Mesothelial cell of epicardium (in vitro differentiated cells): ENCODE data around the gene LAMTOR2. TPM values are rescaled to one million over a fixed set of nuclear protein-coding genes. Genes with fewer than 3 reads are reported as not detected.
A peak's percentile ranks its signal among the peaks of the same experiment; 100 is the strongest.

Experiments
- DNase-seq, 2 experiments: peaks; one replicate each; pipeline ENCODE4 v3.0.0; 2021; ENCODE audit warnings: low spot score in 2 of 2; ENCODE audit not compliant: unreplicated experiment in 2 of 2
- H3K27ac Mint-ChIP-seq: 2 replicates; pipeline ENCODE4 v1.8.0; 2021; ENCODE audit warnings: mixed read lengths
- H3K27me3 Mint-ChIP-seq: 2 replicates; pipeline ENCODE4 v1.8.0; 2021; ENCODE audit warnings: low read depth, mixed read lengths
- H3K36me3 Mint-ChIP-seq: 2 replicates; pipeline ENCODE4 v1.8.0; 2021; ENCODE audit warnings: mixed read lengths
- H3K4me1 Mint-ChIP-seq: 2 replicates; pipeline ENCODE4 v1.8.0; 2021; ENCODE audit warnings: mixed read lengths
- H3K4me3 Mint-ChIP-seq: 2 replicates; pipeline ENCODE4 v1.8.0; 2021; ENCODE audit warnings: mild to moderate bottlenecking, moderate library complexity, mixed read lengths
- H3K9me3 Mint-ChIP-seq: 2 replicates; pipeline ENCODE4 v1.8.0; 2021; ENCODE audit warnings: mixed read lengths
- CTCF ChIP-seq: fragments of 200-600 bp; sonication (generic); IDR thresholded peaks from one replicate; pipeline ENCODE4 v1.5.0; 2021; ENCODE audit warnings: antibody characterized with exemption; ENCODE audit not compliant: unreplicated experiment
- total RNA-seq: library from RNA; stranded (reverse); gene quantifications from 3 replicates; pipeline ENCODE4 v1.2.1, GENCODE V29; 2021

The LAMTOR2 gene
- total RNA-seq, 1 donor from 2014 or later = 39.5 TPM

- Mint-ChIP-seq H3K4me1 (peaks cover 58% of the 10 kb centered on the region), H3K36me3 (peaks cover 21% of the 10 kb centered on the region), H3K27ac (peak overlapping the region; percentile 97), H3K27me3 (no peaks in the 10 kb centered on the region), H3K4me3 (peak overlapping the region; percentile 98), H3K9me3 (no peaks in the 10 kb centered on the region)
- DNase-seq = no peak
- TF ChIP-seq CTCF = no peak
These were observed 24.1 kb downstream of the LAMTOR2 start for GRCh38 chr1:156078728-156079127.

- no peak for DNase-seq
- peaks cover 61% of the 10 kb centered on the region for H3K4me1 Mint-ChIP-seq
- peak overlapping the region; percentile 98 for H3K4me3 Mint-ChIP-seq
- H3K27me3 Mint-ChIP-seq = no peaks in the 10 kb centered on the region
- TF ChIP-seq CTCF = no peak
- H3K36me3 Mint-ChIP-seq = peaks cover 20% of the 10 kb centered on the region
- peak overlapping the region; percentile 97 for H3K27ac Mint-ChIP-seq
- H3K9me3 Mint-ChIP-seq = no peaks in the 10 kb centered on the region
These were observed 25.2 kb downstream of the LAMTOR2 start for GRCh38 chr1:156079762-156080161.

- DNase-seq = no peak
- Mint-ChIP-seq H3K4me3 (peak overlapping the region; percentile 98), H3K36me3 (peaks cover 16% of the 10 kb centered on the region), H3K27ac (peak overlapping the region; percentile 97), H3K4me1 (peaks cover 63% of the 10 kb centered on the region), H3K27me3 (no peaks in the 10 kb centered on the region), H3K9me3 (no peaks in the 10 kb centered on the region)
- no peak for TF ChIP-seq CTCF
These were observed 25.8 kb downstream of the LAMTOR2 start for GRCh38 chr1:156080241-156080862.

GRCh38 chr1:156080863-156081179, 26.2 kb downstream of the LAMTOR2 start:
- no peaks in the 10 kb centered on the region for H3K9me3 Mint-ChIP-seq
- peaks cover 60% of the 10 kb centered on the region for H3K4me1 Mint-ChIP-seq
- DNase-seq = no peak
- H3K36me3 Mint-ChIP-seq = peaks cover 13% of the 10 kb centered on the region
- no peaks in the 10 kb centered on the region for H3K27me3 Mint-ChIP-seq
- peak overlapping the region; percentile 97 for H3K27ac Mint-ChIP-seq
- peak overlapping the region; percentile 98 for H3K4me3 Mint-ChIP-seq
- no peak for TF ChIP-seq CTCF

- Mint-ChIP-seq H3K9me3 (no peaks in the 10 kb centered on the region), H3K27ac (peak overlapping the region; percentile 97), H3K4me1 (peaks cover 63% of the 10 kb centered on the region), H3K27me3 (no peaks in the 10 kb centered on the region), H3K36me3 (peaks cover 13% of the 10 kb centered on the region), H3K4me3 (peak overlapping the region; percentile 98)
- TF ChIP-seq CTCF = no peak
- no peak for DNase-seq
These were observed 26.8 kb downstream of the LAMTOR2 start for GRCh38 chr1:156081180-156081916.
